Osteoblast (primary cell): ENCODE results near the gene ANO3. TPM values are rescaled to one million over a fixed set of nuclear protein-coding genes. Genes with fewer than 3 reads are reported as not detected.
A peak's percentile ranks its signal among the peaks of the same experiment; 100 is the strongest.

Source experiments
- DNase-seq: peaks from one replicate; pipeline ENCODE4 v3.0.0; 2011; ENCODE audit warnings: low spot score, mixed read lengths; ENCODE audit not compliant: insufficient read length; ENCODE audit errors: missing footprints
- H2AFZ ChIP-seq: 2 replicates; pipeline ENCODE4 v1.6.0; 2011; ENCODE audit warnings: mild to moderate bottlenecking, low read length
- H3K27ac ChIP-seq: 2 replicates; pipeline ENCODE4 v1.5.1; 2011; ENCODE audit warnings: mild to moderate bottlenecking, low read depth, low read length, moderate library complexity
- H3K27me3 ChIP-seq: 2 replicates; pipeline ENCODE4 v1.6.0; 2012; ENCODE audit warnings: mild to moderate bottlenecking, control low read depth, inconsistent platforms, low read length, moderate library complexity; ENCODE audit not compliant: insufficient read depth
- H3K36me3 ChIP-seq: 2 replicates; pipeline ENCODE4 v1.5.1; 2011; ENCODE audit warnings: mild to moderate bottlenecking, low read length, control low read depth, moderate library complexity; ENCODE audit not compliant: insufficient read depth
- H3K4me1 ChIP-seq: 2 replicates; pipeline ENCODE4 v1.5.1; 2011; ENCODE audit warnings: mild to moderate bottlenecking, low read length, control low read depth, moderate library complexity; ENCODE audit not compliant: insufficient read depth
- H3K4me2 ChIP-seq: 2 replicates; pipeline ENCODE4 v1.6.0; 2011; ENCODE audit warnings: mild to moderate bottlenecking, low read length; ENCODE audit not compliant: insufficient read depth
- H3K4me3 ChIP-seq: fragments of 200-600 bp; sonication (generic); 3 replicates; pipeline ENCODE4 v1.5.1; 2012; ENCODE audit warnings: mild to moderate bottlenecking, low read length, inconsistent platforms; ENCODE audit not compliant: insufficient read depth
- H3K79me2 ChIP-seq: 2 replicates; pipeline ENCODE4 v1.6.0; 2012; ENCODE audit warnings: mild to moderate bottlenecking, low read length, control low read depth, inconsistent platforms; ENCODE audit not compliant: insufficient read depth
- H3K9me3 ChIP-seq: 2 replicates; pipeline ENCODE4 v1.5.1; 2011; ENCODE audit warnings: low read depth, low read length, control low read depth
- H4K20me1 ChIP-seq: 2 replicates; pipeline ENCODE4 v1.6.0; 2012; ENCODE audit warnings: mild to moderate bottlenecking, low read length, control low read depth; ENCODE audit not compliant: insufficient read depth
- CTCF ChIP-seq: IDR thresholded peaks from 2 replicates; pipeline ENCODE4 v1.5.1; 2011; ENCODE audit warnings: mild to moderate bottlenecking, low read depth, low read length, moderate library complexity; ENCODE audit errors: extremely low read depth
- total RNA-seq: library from RNA; depleted of rRNA; stranded (reverse); fragments of >200 nt; gene quantifications from 2 replicates; pipeline ENCODE4 v1.2.3, GENCODE V29; 2012

ANO3 gene
- total RNA-seq, 1 donor: under 0.01 TPM

DNA sequence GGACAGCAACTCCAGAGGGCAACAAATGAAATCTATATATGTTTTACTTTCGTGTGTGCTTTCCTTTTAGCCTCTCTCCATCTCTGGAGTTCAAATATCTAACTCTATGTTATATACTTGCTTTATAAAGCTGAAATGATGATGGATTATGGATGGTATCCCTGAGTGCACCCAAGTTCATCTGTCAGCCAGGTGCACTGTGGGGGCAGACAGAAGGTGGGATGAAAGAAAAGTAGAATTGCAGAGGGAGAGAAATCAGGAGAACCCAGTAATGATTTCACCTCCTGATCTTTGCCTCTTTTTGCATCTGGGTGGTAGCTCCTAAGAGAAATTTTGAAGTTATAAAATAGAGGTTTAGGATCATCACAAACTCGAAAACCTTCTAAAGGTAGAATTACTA is 237.7 kb downstream of the ANO3 start:
- H3K4me2 ChIP-seq: no peak overlapping the region
- no peak overlapping the region for H2AFZ ChIP-seq
- no peak for TF ChIP-seq CTCF
- no peaks in the 10 kb centered on the region for H3K79me2 ChIP-seq
- H3K4me1 ChIP-seq: no peaks in the 10 kb centered on the region
- no peak overlapping the region for H3K4me3 ChIP-seq
- H3K9me3 ChIP-seq: no peaks in the 10 kb centered on the region
- H4K20me1 ChIP-seq: no peaks in the 10 kb centered on the region
- no peaks in the 10 kb centered on the region for H3K27me3 ChIP-seq
- H3K27ac ChIP-seq: no peak overlapping the region
- no peaks in the 10 kb centered on the region for H3K36me3 ChIP-seq
- no peak for DNase-seq

DNA sequence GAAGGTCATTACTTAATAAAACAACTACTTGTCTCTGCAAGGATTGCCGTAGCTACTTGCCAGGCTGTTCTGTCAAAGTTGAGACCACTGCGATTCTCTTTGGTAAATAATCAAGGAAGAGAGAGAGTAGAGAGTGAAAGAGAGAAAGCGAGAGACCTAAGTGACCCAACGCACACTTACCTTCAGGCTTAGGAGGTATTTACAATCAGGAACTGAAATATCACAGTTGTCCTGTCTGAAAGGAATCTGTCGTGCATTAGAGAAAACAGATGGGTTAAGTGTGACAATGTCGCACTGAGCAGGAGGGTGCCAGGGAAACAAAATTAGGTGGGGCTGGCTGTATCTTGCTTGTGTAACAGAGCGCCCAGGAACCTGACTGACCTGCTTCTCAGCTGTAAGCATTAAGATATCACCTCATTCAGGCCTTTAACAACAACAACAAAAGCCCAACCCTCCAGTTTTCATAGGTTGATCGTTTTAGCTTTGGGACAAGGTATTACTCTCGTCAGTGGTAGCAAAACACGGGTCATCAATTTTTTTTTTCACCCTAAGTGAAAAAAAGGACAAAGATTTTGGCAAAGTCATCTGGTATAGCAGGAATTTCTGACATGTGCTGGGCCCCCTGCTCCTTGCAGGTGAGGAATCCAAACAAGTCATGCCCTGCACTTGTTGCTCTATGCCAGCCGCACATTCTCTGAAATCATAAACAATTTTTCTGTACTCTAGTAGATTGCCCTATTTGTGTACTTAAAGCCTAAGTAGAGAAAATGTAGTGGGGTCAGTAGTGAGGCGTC is 240.1 kb downstream of the ANO3 start, which contains the start of gene MUC15:
MUC15 (minus strand) TSS at position 403 of the 794 bp plus-strand sequence. CDS start 5,169 bp downstream, outside the sequence.
- H3K27ac ChIP-seq: no peak within 1 kb of the TSS
- H3K4me3 ChIP-seq: no peak within 1 kb of the TSS
- no peaks in the 10 kb centered on the region for H4K20me1 ChIP-seq
- no peak for DNase-seq
- H3K4me1 ChIP-seq: no peaks in the 10 kb centered on the region
- H3K27me3 ChIP-seq: no peaks in the 10 kb centered on the region
- no peak for TF ChIP-seq CTCF
- H3K9me3 ChIP-seq: no peaks in the 10 kb centered on the region
- peak within 1 kb of the TSS; percentile 22 for H2AFZ ChIP-seq
- H3K36me3 ChIP-seq: no peaks in the 10 kb centered on the region
- no peaks in the 10 kb centered on the region for H3K79me2 ChIP-seq
- H3K4me2 ChIP-seq: no peak within 1 kb of the TSS

DNA sequence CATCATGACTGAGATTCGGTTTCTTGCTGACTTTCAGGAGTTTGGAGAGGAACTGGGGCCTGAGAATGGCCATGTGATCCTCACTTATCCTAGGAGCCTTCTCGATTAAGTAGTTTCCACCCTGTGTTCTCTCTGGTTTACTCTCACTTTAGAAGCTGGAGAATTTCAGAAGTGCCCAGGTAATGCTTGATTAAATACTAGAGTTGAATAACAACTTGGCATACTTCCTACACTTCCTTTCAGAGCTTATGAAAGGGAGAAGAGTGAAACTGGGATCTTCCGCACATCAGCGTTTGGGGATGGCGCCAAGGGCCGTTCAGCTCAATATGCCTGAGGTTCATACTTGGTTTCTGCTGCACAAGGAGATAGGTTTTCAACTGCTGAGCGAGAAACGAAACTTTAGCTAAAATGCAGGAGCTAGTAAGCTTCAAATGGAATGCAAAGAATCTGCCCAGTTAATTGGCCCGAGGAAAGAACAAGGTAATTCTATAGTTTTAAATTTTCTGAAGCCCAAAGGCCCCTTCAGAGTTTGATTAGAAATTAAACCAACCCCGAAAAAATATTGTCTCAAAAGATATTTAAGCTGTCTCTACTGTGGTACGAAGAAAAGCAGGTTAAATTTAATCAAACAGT is 241.0 kb downstream of the ANO3 start:
- no peaks in the 10 kb centered on the region for H3K36me3 ChIP-seq
- no peaks in the 10 kb centered on the region for H4K20me1 ChIP-seq
- no peak overlapping the region for H3K27ac ChIP-seq
- no peak overlapping the region for H3K4me2 ChIP-seq
- no peaks in the 10 kb centered on the region for H3K4me1 ChIP-seq
- H3K9me3 ChIP-seq: no peaks in the 10 kb centered on the region
- no peaks in the 10 kb centered on the region for H3K27me3 ChIP-seq
- no peak overlapping the region for H3K4me3 ChIP-seq
- peak overlapping the region; percentile 22 for H2AFZ ChIP-seq
- TF ChIP-seq CTCF: no peak
- no peaks in the 10 kb centered on the region for H3K79me2 ChIP-seq
- no peak for DNase-seq

GRCh38 chr11:26573896-26574295 is 242.0 kb downstream of the ANO3 start:
- no peaks in the 10 kb centered on the region for H3K27me3 ChIP-seq
- H3K4me2 ChIP-seq: no peak overlapping the region
- no peak overlapping the region for H3K4me3 ChIP-seq
- H3K27ac ChIP-seq: no peak overlapping the region
- H3K9me3 ChIP-seq: no peaks in the 10 kb centered on the region
- H4K20me1 ChIP-seq: no peaks in the 10 kb centered on the region
- TF ChIP-seq CTCF: no peak
- no peak overlapping the region for H2AFZ ChIP-seq
- H3K36me3 ChIP-seq: no peaks in the 10 kb centered on the region
- no peaks in the 10 kb centered on the region for H3K79me2 ChIP-seq
- H3K4me1 ChIP-seq: no peaks in the 10 kb centered on the region
- no peak for DNase-seq
